Endometrium (tissue), 2 donors: ENCODE measurements around the gene PHETA1.

ENCODE experiments used
- FAIRE-seq: peaks from 2 replicates; lab custom pipeline; 2012; peaks lifted over from hg19 to GRCh38; lab: Jason Lieb, UNC
- donor health status: control.
- donor health status: control.

The PHETA1 gene, protein sequence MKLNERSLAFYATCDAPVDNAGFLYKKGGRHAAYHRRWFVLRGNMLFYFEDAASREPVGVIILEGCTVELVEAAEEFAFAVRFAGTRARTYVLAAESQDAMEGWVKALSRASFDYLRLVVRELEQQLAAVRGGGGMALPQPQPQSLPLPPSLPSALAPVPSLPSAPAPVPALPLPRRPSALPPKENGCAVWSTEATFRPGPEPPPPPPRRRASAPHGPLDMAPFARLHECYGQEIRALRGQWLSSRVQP

GRCh38 chr12:111368788-111369495, at the start of gene PHETA1:
Gene PHETA1, minus strand, starts transcription at chr12:111369095. Its CDS starts 5,668 bp downstream, at chr12:111363427.
- no peak for FAIRE-seq

GRCh38 chr12:111418594-111418880, 49.6 kb upstream of the PHETA1 start:
- no peak for FAIRE-seq

DNA sequence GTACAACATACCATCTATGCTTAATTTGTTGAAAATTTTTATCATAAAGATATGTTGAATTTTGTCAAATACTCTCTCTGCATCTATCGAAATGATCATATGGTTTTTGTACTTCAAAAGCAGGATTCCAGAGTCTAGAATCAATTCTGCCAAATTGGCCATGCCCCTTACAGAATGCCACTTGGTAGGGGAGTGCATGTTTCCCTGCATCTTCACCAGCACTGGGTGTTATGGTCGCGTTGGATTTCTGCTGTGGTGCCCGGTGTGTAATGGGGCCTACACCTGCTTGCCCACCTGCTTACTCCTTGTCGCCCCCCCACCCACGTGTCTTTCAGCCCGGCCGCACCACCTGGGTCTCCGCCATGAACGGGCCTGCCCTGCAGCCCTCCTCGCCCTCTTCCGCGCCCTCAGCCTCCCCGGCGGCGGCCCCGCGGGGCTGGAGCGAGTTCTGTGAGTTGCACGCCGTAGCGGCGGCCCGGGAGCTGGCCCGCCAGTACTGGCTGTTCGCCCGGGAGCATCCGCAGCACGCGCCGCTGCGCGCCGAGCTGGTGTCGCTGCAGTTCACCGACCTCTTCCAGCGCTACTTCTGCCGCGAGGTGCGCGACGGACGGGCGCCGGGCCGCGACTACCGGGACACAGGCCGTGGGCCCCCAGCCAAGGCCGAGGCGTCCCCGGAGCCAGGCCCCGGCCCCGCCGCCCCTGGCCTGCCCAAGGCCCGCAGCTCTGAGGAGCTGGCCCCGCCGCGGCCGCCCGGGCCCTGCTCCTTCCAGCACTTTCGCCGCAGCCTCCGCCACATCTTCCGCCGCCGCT, 49.1 kb upstream of the PHETA1 start:
- no peak for FAIRE-seq

GRCh38 chr12:111417290-111417689, 48.4 kb upstream of the PHETA1 start:
- FAIRE-seq, result no peak

GRCh38 chr12:111414711-111415252, 45.9 kb upstream of the PHETA1 start:
- no peak for FAIRE-seq

DNA sequence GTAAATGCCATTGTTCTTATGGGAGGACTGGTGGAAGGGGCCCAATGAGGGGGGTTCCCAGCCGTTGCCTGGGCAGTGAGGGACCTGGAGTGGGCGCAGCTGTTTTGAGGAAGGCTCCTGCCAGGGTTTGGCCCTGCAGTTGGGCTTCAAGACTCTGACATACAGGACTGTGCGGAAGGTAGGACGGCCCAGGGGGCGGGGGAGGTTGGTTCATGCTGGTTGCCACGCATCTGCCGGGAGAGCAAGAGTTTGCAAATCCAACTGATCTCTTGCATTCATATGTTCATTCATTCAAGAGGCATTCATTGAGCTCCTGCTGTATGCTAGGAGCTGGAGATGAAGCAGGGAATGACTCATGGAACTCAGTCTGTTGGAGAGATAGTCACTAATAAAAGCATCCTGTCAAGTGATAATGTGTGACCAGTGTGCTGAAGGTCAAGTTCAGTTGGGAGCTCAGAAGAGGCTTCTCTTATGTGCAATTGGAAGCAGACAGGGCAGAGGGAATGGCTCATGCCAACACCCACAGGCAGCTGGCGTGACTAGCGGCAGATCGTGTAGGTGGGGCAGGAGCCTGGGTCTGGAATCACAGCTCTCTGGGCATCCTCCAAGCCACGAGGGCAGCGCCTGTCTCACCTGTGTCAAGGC, 44.7 kb upstream of the PHETA1 start:
- FAIRE-seq, result no peak

GRCh38 chr12:111412830-111413441, 44.0 kb upstream of the PHETA1 start:
- FAIRE-seq, result no peak

- FAIRE-seq, result no peak
Observed at GRCh38 chr12:111412007-111412829, 43.3 kb upstream of the PHETA1 start.

GRCh38 chr12:111411185-111411764, 42.4 kb upstream of the PHETA1 start:
- no peak for FAIRE-seq

DNA sequence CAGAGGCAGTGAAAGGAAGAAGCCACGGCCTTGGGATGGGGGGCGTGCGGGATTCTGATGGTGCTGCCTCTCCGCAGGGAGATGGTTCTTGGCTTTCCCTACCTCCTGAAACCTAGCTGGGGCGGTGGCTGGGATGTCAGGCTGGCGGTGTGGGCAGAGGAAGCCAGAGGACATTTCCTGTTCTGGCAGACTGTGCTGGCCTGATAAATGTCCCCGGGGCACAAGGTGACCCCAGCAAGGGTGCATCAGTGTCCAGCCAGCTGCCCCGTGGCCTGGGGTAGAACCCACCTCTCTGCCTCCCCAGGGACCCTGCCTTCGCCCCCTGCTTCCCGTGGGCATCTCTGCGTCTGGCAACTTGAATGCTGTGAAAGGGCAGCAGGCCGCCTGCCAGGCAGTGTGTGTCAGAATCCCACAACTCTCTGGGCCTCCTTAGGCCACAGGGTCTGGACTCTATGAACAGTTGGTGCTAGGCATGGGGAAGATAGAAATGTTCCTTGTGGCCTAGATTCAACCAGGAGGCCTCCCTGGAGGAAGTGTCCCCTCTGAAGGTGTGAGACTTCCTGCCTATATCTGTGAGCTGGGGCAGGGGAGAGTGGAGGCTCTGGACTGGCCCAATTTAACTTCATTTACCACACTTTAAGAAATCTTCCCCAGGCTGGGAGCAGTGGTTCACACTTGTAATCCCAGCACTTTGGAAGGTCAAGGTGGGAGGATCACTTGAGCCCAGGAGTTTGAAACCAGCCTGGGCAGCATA, 41.7 kb upstream of the PHETA1 start:
- FAIRE-seq, result no peak

DNA sequence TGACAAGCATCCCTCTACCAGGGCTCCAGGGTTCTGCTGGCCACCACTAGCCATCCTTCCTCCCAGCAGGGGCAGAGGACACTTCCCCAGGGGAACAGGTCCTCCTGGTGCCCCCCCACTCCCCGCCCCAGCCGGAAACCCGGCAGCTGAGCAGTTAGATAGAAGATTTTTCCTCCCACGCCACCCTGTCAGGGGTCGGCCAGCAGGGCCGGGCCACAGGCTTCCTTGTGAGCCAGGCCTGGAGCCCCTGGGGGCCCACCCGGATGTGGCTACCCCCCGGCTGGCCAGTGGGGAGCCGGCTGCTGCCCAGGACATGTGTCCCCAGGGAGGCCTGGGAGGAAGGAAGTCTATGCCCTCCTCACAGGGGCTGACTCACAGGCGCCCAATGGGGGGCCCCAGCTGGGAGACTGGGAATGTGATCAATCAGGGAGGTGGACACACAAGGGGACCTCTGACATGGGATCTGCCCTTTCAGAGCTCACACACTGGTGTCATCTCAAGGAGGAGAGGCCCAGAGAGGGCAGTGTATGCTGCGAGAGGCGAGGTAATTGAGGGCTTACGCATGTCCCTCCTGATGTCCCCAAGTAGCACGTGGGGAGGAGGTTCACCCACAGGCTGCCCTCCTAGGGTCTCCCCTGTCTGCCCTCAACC, 41.0 kb upstream of the PHETA1 start:
- FAIRE-seq, result no peak

- FAIRE-seq, result no peak
Observed at GRCh38 chr12:111409403-111409779, 40.5 kb upstream of the PHETA1 start.

- FAIRE-seq, result no peak
Observed at GRCh38 chr12:111408686-111409402, 39.9 kb upstream of the PHETA1 start.

DNA sequence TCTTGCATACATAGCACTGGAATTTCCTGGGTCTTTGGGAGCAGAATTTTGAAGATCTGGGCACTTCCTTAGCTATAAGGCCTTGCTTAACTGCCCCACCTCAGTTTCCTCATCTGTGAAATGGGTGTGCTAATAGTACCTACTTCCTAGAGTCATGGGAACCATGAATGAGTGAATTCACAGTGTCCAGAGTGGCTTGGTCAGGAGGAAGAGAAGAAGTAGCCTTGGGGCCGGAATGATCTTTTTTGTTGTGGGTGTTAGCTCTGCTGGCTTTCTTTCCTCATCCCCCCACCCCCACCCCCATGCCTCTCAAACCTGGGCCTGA, 39.2 kb upstream of the PHETA1 start:
- FAIRE-seq, result no peak

DNA sequence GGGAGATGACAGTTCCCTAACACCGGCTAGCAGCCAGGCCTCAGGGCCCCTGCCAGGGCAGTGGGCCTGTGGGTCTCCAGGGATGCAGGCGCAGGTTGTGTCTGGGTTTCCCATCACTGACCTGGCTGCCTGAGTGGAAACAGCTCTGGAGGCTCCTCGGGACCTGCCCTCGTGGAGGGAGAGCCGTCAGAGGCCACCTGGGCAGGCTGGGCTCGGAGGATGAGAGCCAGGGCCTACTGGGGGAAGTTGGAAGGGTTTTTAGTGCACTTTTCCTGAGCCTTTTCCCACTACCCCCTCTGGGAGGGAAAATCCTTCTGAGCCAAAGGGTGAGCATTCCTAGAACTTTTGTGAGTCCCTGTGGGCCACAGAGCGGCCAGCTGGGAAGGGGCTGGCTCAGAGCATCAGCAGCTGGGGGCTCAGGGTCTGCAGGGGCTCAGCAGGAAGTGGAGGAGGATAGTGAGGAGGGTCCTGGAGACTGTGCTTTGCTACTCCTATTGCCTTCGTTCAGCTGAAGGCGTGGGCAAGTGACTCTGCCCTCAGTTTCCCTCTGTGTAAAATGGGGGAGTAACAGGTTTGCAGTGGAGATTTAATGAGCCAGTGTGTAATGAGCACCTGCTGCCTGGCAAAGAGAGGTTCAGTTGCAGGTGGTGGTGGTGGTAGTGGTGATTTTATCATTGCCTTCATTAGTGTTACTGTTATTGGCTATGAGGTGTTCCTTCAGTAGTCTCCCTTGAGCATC, 38.7 kb upstream of the PHETA1 start:
- no peak for FAIRE-seq

GRCh38 chr12:111406474-111407376, 37.8 kb upstream of the PHETA1 start:
- FAIRE-seq, result no peak

DNA sequence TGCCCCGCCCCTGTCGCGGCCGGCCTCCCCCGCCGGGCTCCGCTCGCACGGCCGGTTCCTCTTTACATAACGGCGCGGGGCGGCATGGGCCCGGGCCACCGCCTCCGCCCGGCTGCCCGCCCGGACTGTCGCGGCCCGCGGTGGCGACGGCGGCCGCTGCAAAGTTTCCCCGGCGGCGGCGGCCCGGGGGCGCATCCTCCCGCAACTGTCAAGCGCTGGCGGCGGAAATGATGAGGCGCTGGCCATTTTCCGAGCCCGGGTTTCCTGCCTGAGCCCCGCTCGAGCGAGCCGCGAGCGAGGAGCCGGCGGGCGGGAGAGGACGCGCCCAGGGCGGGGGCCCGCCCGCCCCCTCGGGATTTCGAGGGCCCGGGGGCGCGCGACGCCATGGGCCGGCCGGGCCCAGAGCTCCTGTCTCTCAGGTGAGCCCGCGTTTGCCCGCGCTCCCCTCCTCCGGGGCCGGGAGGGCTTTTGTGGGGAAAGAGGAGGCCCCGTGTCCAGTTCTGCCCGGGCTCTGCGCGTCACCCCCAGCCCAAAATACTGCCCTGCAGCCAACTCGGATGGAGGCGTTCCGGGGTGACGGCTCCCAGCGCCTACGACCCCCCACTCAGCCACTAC, 37.1 kb upstream of the PHETA1 start, which contains the start of gene SH2B3:
Gene SH2B3 (plus strand): TSS at position 65 of the 615 bp plus-strand sequence. CDS start 12,223 bp downstream, outside the sequence.
- no peak for FAIRE-seq
